Ovary (tissue), 9 donors: Measurements from ENCODE around the gene MGP. TPM values are rescaled to one million over a fixed set of nuclear protein-coding genes. Genes with fewer than 3 reads are reported as not detected.

Experiments used
- DNase-seq, 5 donors: peaks; one replicate each; pipeline ENCODE4 v3.0.0-alpha.2; 2019 to 2020
- H3K27ac ChIP-seq, 2 donors: fragments of 200-600 bp; one replicate each; pipeline versions ENCODE4 v1.5.1 to v1.8.0; 2019 to 2022
- H3K27me3 ChIP-seq: fragments of 200-600 bp; one replicate; pipeline ENCODE4 v1.8.0; 2022
- H3K36me3 ChIP-seq: fragments of 200-600 bp; sonication (generic); one replicate; pipeline ENCODE4 v1.5.1; 2019
- H3K4me1 ChIP-seq: one replicate; pipeline ENCODE4 v1.8.1; 2013; ENCODE audit warnings: mild to moderate bottlenecking, moderate library complexity; ENCODE audit not compliant: insufficient read depth
- H3K4me3 ChIP-seq: fragments of 200-600 bp; sonication (generic); one replicate; pipeline ENCODE4 v1.5.1; 2017
- H3K9me3 ChIP-seq, 2 donors: fragments of 200-600 bp in 1 of 2; sonication (generic) in 1 of 2; one replicate each; pipeline versions ENCODE4 v1.5.1 to v1.8.1; 2013 to 2019; ENCODE audit warnings: mild to moderate bottlenecking in 1 of 2, moderate library complexity in 1 of 2
- EP300 ChIP-seq: sonication (generic); formaldehyde crosslinking; IDR thresholded peaks from one replicate; pipeline ENCODE4 v1.6.1; 2017; ENCODE audit warnings: antibody characterized with exemption
- POLR2A ChIP-seq: fragments of 450-650 bp; IDR thresholded peaks from one replicate; pipeline ENCODE4 v1.6.1; 2017; ENCODE audit warnings: antibody characterized with exemption, mild to moderate bottlenecking, moderate library complexity
- WGBS, 3 donors: extraction: QIAGEN DNeasy Blood & Tissue Kit in 1 of 3; methylation state at CpG; one replicate each; pipeline versions ENCODE4 v1.1.5 to v1.1.7; 2013 to 2017; 5-methylcytosine and 5-hydroxymethylcytosine counted together
- intact Hi-C, 4 donors: fragments of 100-400 bp; cut with DNase I; formaldehyde crosslinking; loops; one replicate each; pipeline versions ENCODE4 v1.11.0 to v1.15.1; 2022 to 2023
- polyA plus RNA-seq, 2 donors: library from polyadenylated mRNA; stranded (reverse); fragments of 200-250 nt in 1 of 2; fragments of 350-450 nt in 1 of 2; fragmentation: Illumina TruSeq in 1 of 2; extraction: RNeasy Lipid Tissue Mini Kit (QIAGEN cat#74804) in 1 of 2; gene quantifications; one replicate each; pipeline ENCODE4 v1.2.3, GENCODE V29; 2013 to 2014
- total RNA-seq, 7 donors: library from RNA; depleted of rRNA in 2 of 7; stranded (reverse); fragments of >200 nt in 2 of 7; fragmentation: NEBNext Ultra II Directional in 3 of 7; extraction: Animal tissue kit (Norgen Biotek cat#: 25700) in 3 of 7; gene quantifications; one replicate each; pipeline versions ENCODE4 v1.1.0 to v1.2.4, GENCODE V29; 2016 to 2023
- TF ChIP-seq, protein P1 (sequence below), 3 donors: fragments of 450-650 bp in 2 of 3; fragments of 200-600 bp in 1 of 3; IDR thresholded peaks; one replicate each; pipeline versions ENCODE4 v1.5.1 to v1.8.0; 2016 to 2022; ENCODE audit warnings: antibody characterized with exemption in 3 of 3, mild to moderate bottlenecking in 1 of 3
- donor health status: DM: no; HTN: no; CAD: no; lungs with moderate emphysema.
- donor health status: DM: no; HTN: no; CAD: no.
- donor health status: Bipolar disorder and iron deficiency.
- donor health status: DM: yes; HTN: yes; CAD: no.
- donor health status: DM: no; HTN: no; CAD: no.
- donor health status: DM: yes; HTN: yes; CAD: no.

The MGP gene
- total and polyA plus RNA-seq, 9 donors, result 109 to 2,243 (median 431) TPM

DNA sequence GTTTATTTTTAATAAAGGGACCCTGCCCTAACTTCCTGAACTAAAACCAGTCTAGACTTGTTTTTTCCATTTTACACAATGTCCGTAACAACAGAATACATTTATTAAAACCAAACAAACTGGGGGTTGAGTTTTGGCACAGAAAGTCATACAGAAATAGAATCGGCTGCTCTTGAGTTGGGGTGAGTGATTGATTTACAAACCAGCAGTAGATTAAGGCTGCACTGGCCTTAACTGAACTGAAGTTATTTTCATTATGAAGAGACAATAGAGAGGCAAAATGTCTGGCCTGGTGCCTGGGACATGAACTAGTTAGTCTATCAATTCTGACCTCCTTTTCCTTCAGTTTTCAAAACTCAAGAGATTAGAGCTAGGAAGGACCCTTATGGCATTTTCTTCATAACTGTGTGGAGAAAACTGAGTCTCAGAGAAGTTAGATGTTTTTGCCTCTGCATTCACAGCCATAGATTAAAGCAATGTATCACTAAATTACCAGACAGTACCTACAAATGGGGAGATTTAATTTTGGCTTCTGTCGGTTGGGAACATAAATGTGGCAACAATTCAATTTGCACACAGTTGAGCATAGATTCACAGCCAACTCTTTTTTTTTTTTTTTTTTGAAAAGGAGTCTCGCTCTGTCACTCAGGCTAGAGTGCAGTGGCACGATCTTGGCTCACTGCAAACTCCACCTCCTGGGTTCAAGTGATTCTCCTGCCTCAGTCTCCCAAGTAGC, 19.8 kb upstream of the MGP start:
- DNase-seq, result peak in 1 of 5 donors; percentile 42
- intact Hi-C loops, result loop anchor here in 1 of 4 donors (10.0 kb wide), 1 partner anchor 131 kb away; a partner anchor contains a TSS
- no peak overlapping the region for H3K27ac ChIP-seq
- no peak overlapping the region for H3K4me3 ChIP-seq
- H3K4me1 ChIP-seq, result peaks cover 3% of the 10 kb centered on the region
- no peak for TF ChIP-seq EP300
- TF ChIP-seq POLR2A, result no peak
- TF ChIP-seq, protein P1, sequence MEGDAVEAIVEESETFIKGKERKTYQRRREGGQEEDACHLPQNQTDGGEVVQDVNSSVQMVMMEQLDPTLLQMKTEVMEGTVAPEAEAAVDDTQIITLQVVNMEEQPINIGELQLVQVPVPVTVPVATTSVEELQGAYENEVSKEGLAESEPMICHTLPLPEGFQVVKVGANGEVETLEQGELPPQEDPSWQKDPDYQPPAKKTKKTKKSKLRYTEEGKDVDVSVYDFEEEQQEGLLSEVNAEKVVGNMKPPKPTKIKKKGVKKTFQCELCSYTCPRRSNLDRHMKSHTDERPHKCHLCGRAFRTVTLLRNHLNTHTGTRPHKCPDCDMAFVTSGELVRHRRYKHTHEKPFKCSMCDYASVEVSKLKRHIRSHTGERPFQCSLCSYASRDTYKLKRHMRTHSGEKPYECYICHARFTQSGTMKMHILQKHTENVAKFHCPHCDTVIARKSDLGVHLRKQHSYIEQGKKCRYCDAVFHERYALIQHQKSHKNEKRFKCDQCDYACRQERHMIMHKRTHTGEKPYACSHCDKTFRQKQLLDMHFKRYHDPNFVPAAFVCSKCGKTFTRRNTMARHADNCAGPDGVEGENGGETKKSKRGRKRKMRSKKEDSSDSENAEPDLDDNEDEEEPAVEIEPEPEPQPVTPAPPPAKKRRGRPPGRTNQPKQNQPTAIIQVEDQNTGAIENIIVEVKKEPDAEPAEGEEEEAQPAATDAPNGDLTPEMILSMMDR (IDR thresholded peaks at IDR 0.05), result no peak
- no peaks in the 10 kb centered on the region for H3K9me3 ChIP-seq
- WGBS, 3 donors, result 32 to 40% (median 36%) methylated on average over 5 of the region's 5 CpGs
- no peaks in the 10 kb centered on the region for H3K27me3 ChIP-seq
- H3K36me3 ChIP-seq, result no peaks in the 10 kb centered on the region

GRCh38 chr12:14904854-14905253, 19.2 kb upstream of the MGP start:
- H3K9me3 ChIP-seq, result no peaks in the 10 kb centered on the region
- TF ChIP-seq POLR2A, result no peak
- no peak for TF ChIP-seq EP300
- H3K4me1 ChIP-seq, result peaks cover 3% of the 10 kb centered on the region
- no peaks in the 10 kb centered on the region for H3K36me3 ChIP-seq
- 73 to 79% (median 73%) methylated on average over 8 of the region's 8 CpGs for WGBS, 3 donors
- intact Hi-C loops, result loop anchor here in 1 of 4 donors (10.0 kb wide), 1 partner anchor 130 kb away; a partner anchor contains a TSS
- no peak overlapping the region for H3K27ac ChIP-seq
- DNase-seq, result no peak
- H3K4me3 ChIP-seq, result no peak overlapping the region
- no peaks in the 10 kb centered on the region for H3K27me3 ChIP-seq

GRCh38 chr12:14903386-14904098, 17.9 kb upstream of the MGP start:
- no peaks in the 10 kb centered on the region for H3K9me3 ChIP-seq
- peaks cover 3% of the 10 kb centered on the region for H3K4me1 ChIP-seq
- no peak for DNase-seq
- no peaks in the 10 kb centered on the region for H3K36me3 ChIP-seq
- H3K4me3 ChIP-seq, result no peak overlapping the region
- TF ChIP-seq EP300 (no peak), POLR2A (no peak)
- TF ChIP-seq, protein P1 (IDR thresholded peaks at IDR 0.05), result no peak
- no peaks in the 10 kb centered on the region for H3K27me3 ChIP-seq
- WGBS, 3 donors, result 87 to 94% (median 94%) methylated on average over 5 of the region's 5 CpGs
- intact Hi-C loops, result loop anchor here in 1 of 4 donors (10.0 kb wide), 1 partner anchor 129 kb away; a partner anchor contains a TSS
- no peak overlapping the region for H3K27ac ChIP-seq

GRCh38 chr12:14902465-14902864, 16.8 kb upstream of the MGP start:
- no peak overlapping the region for H3K4me3 ChIP-seq
- H3K27ac ChIP-seq, result no peak overlapping the region
- H3K4me1 ChIP-seq, result peaks cover 3% of the 10 kb centered on the region
- intact Hi-C loops, result loop anchor here in 1 of 4 donors (10.0 kb wide), 1 partner anchor 128 kb away; a partner anchor contains a TSS
- TF ChIP-seq POLR2A, result no peak
- no peaks in the 10 kb centered on the region for H3K9me3 ChIP-seq
- DNase-seq, result no peak
- no peaks in the 10 kb centered on the region for H3K27me3 ChIP-seq
- 33 to 43% (median 43%) methylated on average over 2 of the region's 2 CpGs for WGBS, 3 donors
- H3K36me3 ChIP-seq, result no peaks in the 10 kb centered on the region

DNA sequence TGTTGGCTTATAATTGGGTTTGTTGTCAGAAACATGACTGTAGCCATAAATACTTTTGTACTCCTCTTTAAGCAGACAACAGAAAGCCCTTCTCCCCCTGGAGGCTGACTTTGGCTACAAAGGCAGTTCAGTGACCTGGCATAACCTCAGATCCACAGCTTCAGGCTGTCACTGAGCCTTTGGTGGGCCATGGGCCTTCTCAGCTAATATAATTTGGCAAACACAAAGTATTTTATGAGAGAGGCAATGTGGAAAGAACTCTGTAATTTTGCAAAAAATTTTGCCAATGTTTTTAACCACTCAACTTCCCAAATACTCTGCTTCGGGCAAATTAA, 15.5 kb upstream of the MGP start:
- no peak for DNase-seq
- H3K4me1 ChIP-seq, result peaks cover 4% of the 10 kb centered on the region
- peak overlapping the region; percentile 1 to 24 for H3K27ac ChIP-seq
- no peaks in the 10 kb centered on the region for H3K36me3 ChIP-seq
- intact Hi-C loops, result loop anchor here in 1 of 4 donors (10.0 kb wide), 1 partner anchor 126 kb away; a partner anchor contains a TSS
- H3K4me3 ChIP-seq, result no peak overlapping the region
- H3K9me3 ChIP-seq, result no peaks in the 10 kb centered on the region
- no peaks in the 10 kb centered on the region for H3K27me3 ChIP-seq
- 81 to 95% (median 84%) methylated on average over 1 of the region's 1 CpG for WGBS, 3 donors
- TF ChIP-seq, protein P1 (IDR thresholded peaks at IDR 0.05), result no peak
- TF ChIP-seq POLR2A (no peak), EP300 (no peak)
